Cardiac muscle cell (in vitro differentiated cells and primary cell): ENCODE data around the gene ADAMTS2. TPM values are rescaled to one million over a fixed set of nuclear protein-coding genes. Genes with fewer than 3 reads are reported as not detected.

Experiments
- DNase-seq, 2 donors: peaks; one replicate each; pipeline versions ENCODE4 v3.0.0 to v3.0.0-alpha.2; 2010 to 2017; ENCODE audit warnings: low read depth in 1 of 2, low spot score in 1 of 2
- H3K27ac ChIP-seq: fragments of 200-600 bp; sonication (generic); 2 replicates; pipeline ENCODE4 v1.5.1; 2016
- H3K27me3 ChIP-seq: fragments of 200-600 bp; sonication (generic); 2 replicates; pipeline ENCODE4 v1.6.0; 2016; ENCODE audit warnings: control low read depth
- H3K36me3 ChIP-seq: fragments of 200-600 bp; sonication (generic); 2 replicates; pipeline ENCODE4 v1.5.1; 2016; ENCODE audit warnings: control low read depth
- H3K4me1 ChIP-seq: fragments of 200-600 bp; sonication (generic); 2 replicates; pipeline ENCODE4 v1.8.1; 2017; ENCODE audit warnings: low read depth, mild to moderate bottlenecking, mixed run types
- H3K4me3 ChIP-seq: fragments of 200-600 bp; sonication (generic); 2 replicates; pipeline ENCODE4 v1.5.1; 2016; ENCODE audit warnings: mild to moderate bottlenecking
- H3K9me3 ChIP-seq: fragments of 200-600 bp; sonication (generic); 2 replicates; pipeline ENCODE4 v1.5.1; 2017; ENCODE audit warnings: low read depth, mild to moderate bottlenecking, control low read depth
- CTCF ChIP-seq: IDR thresholded peaks from 2 replicates; pipeline ENCODE4 v1.5.1; 2012; ENCODE audit warnings: low read depth, mild to moderate bottlenecking, low read length
- polyA plus RNA-seq: library from polyadenylated mRNA; unstranded; fragments of >200 nt; fragmentation: Nextera tagmentation; extraction: Ambion mirVana; gene quantifications from 2 replicates; pipeline ENCODE4 v1.2.1, GENCODE V29; 2016
- total RNA-seq: library from RNA; depleted of rRNA; stranded (reverse); fragments of >200 nt; gene quantifications from 2 replicates; pipeline ENCODE4 v1.2.3, GENCODE V29; 2016

Gene ADAMTS2
- total and polyA plus RNA-seq, 2 experiments from 2014 or later, result 3.1 to 8.8 TPM

- Histone ChIP-seq H3K9me3 (no peaks in the 10 kb centered on the region), H3K4me3 (no peak overlapping the region), H3K4me1 (peaks cover 7% of the 10 kb centered on the region), H3K27ac (no peak overlapping the region), H3K27me3 (no peaks in the 10 kb centered on the region), H3K36me3 (no peaks in the 10 kb centered on the region)
- DNase-seq, result peak in 1 of 2 donors; percentile 31
- no peak for TF ChIP-seq CTCF
Observed at GRCh38 chr5:179181988-179182387, 163.3 kb downstream of the ADAMTS2 start.

GRCh38 chr5:179180921-179181645 is 164.2 kb downstream of the ADAMTS2 start:
- TF ChIP-seq CTCF, result no peak

GRCh38 chr5:179180061-179180610 is 165.1 kb downstream of the ADAMTS2 start:
- TF ChIP-seq CTCF, result no peak
- H3K27me3 ChIP-seq, result no peaks in the 10 kb centered on the region
- no peak overlapping the region for H3K4me3 ChIP-seq
- H3K9me3 ChIP-seq, result no peaks in the 10 kb centered on the region
- no peaks in the 10 kb centered on the region for H3K4me1 ChIP-seq
- no peak overlapping the region for H3K27ac ChIP-seq
- no peak for DNase-seq
- no peaks in the 10 kb centered on the region for H3K36me3 ChIP-seq

More at GRCh38 chr5:179180921-179181645, 164.2 kb downstream of the ADAMTS2 start:
- Histone ChIP-seq H3K4me1 (peaks cover 7% of the 10 kb centered on the region), H3K9me3 (no peaks in the 10 kb centered on the region), H3K36me3 (no peaks in the 10 kb centered on the region), H3K4me3 (no peak overlapping the region), H3K27me3 (no peaks in the 10 kb centered on the region), H3K27ac (no peak overlapping the region)
- DNase-seq, result no peak

GRCh38 chr5:179177711-179178575 is 167.3 kb downstream of the ADAMTS2 start:
- no peaks in the 10 kb centered on the region for H3K9me3 ChIP-seq
- H3K27ac ChIP-seq, result no peak overlapping the region
- no peaks in the 10 kb centered on the region for H3K27me3 ChIP-seq

More at GRCh38 chr5:179177711-179178575, 167.3 kb downstream of the ADAMTS2 start:
- Histone ChIP-seq H3K4me1 (no peaks in the 10 kb centered on the region), H3K36me3 (no peaks in the 10 kb centered on the region), H3K4me3 (no peak overlapping the region)
- DNase-seq, result no peak
- no peak for TF ChIP-seq CTCF
